ENCODE data around the gene SRXN1. TPM values are rescaled to one million over a fixed set of nuclear protein-coding genes. Genes with fewer than 3 reads are reported as not detected.

SRXN1 gene
- total and polyA plus RNA-seq, 9 of the 15 experiments (the other 6 are each of a cell fraction or from before 2014, with no cell fraction given) = 6.8 to 36.4 (median 21.6) TPM

- H3K36me3 ChIP-seq (ENCODE audit: control insufficient read depth, insufficient read depth, low read length) = no peaks in the 10 kb centered on the region
- intact Hi-C loops (cut with micrococcal nuclease) (no loop called here), in situ Hi-C loops (cut with MboI) (no loop called here)
- no peaks in the 10 kb centered on the region for H3K9me3 ChIP-seq (replicated peaks; ENCODE audit: control insufficient read depth, insufficient read depth, low read depth, low read length)
- no peaks in the 10 kb centered on the region for H4K20me1 ChIP-seq (replicated peaks; ENCODE audit: control insufficient read depth, insufficient read depth, low read length)
- H3K27ac ChIP-seq (ENCODE audit: extremely low read depth, low read depth, low read length) = no peak overlapping the region
- no peak overlapping the region for H3K4me3 ChIP-seq
- FAIRE-seq = no peak
- no peak overlapping the region for H2AFZ ChIP-seq (ENCODE audit: low read depth, low read length)
- no peaks in the 10 kb centered on the region for H3K9me1 ChIP-seq (ENCODE audit: control insufficient read depth, insufficient read depth, low read length)
- ChIA-PET POLR2A (no interaction called here), CTCF (ENCODE audit: low intra/inter-chr PET ratio) (no interaction called here)
- H3K4me2 ChIP-seq (ENCODE audit: insufficient read depth, low read length) = no peak overlapping the region
- no peak for ATAC-seq
- H3K27me3 ChIP-seq (ENCODE audit: control insufficient read depth in 2 of 2, insufficient read depth in 2 of 2, low read length in 2 of 2) = peaks cover 0 to 27% of the 10 kb centered on the region in 2 experiments; a peak in 3 of 5 replicates
- no peaks in the 10 kb centered on the region for H3K4me1 ChIP-seq (replicated peaks in 1 of 2; ENCODE audit: control insufficient read depth in 2 of 2, insufficient read depth in 2 of 2, low read length in 2 of 2)
- H3K9ac ChIP-seq (ENCODE audit: insufficient read depth in 1 of 2, low read depth in 2 of 2, low read length in 2 of 2) = no peak overlapping the region
- TF ChIP-seq NR2F6 (CRISPR knock-in tag; IDR thresholded peaks at IDR 0.05) (no peak), CREBBP (IDR thresholded peaks at IDR 0.05; ENCODE audit: low read depth, low read length) (no peak), SPI1 (IDR thresholded peaks at IDR 0.05; ENCODE audit: borderline replicate concordance, low read depth, low read length) (no peak), DEAF1 (CRISPR knock-in tag; IDR thresholded peaks at IDR 0.05) (no peak), PYGO2 (tag; IDR thresholded peaks at IDR 0.05) (no peak), PATZ1 (CRISPR knock-in tag; IDR thresholded peaks at IDR 0.05; ENCODE audit: borderline replicate concordance) (no peak), TAF9B (IDR thresholded peaks at IDR 0.05; ENCODE audit: partially characterized antibody) (no peak), FOXM1 (IDR thresholded peaks at IDR 0.05; ENCODE audit: low read depth) (no peak), FOXM1 (CRISPR knock-in tag; IDR thresholded peaks at IDR 0.05; ENCODE audit: low read depth) (no peak), KLF13 (tag; IDR thresholded peaks at IDR 0.05; ENCODE audit: borderline replicate concordance, low read depth) (no peak)
- no TSS peak for BruUV-seq (replicated peaks)
- H3K79me2 ChIP-seq (ENCODE audit: control insufficient read depth, insufficient read depth, low read length) = no peaks in the 10 kb centered on the region
- 0% methylated on average over 1 of the region's 1 CpG for WGBS (ENCODE audit: insufficient coverage, low coverage, missing lambda C conversion rate)
- DNase-seq (ENCODE audit: extremely low read depth in 1 of 4, low spot score in 3 of 4) = no peak
These were observed 21.9 kb downstream of the SRXN1 start for GRCh38 chr20:631101-631500.

All from K562 (cell line).